WTC11 (cell line): ENCODE data around the gene CBFB. TPM values are rescaled to one million over a fixed set of nuclear protein-coding genes. Genes with fewer than 3 reads are reported as not detected.

Source experiments
- ATAC-seq: fragments of 200-7000 bp; cut with Tn5 transposase; 2 replicates; pipeline ENCODE4 v1.10.0; 2021; ENCODE audit warnings: mild to moderate bottlenecking, moderate library complexity
- CTCF ChIA-PET: fragments of 300-600 bp; sonication (Branson Sonifier 250); formaldehyde crosslinking; loops from one replicate; lab custom pipeline; 2021; ENCODE audit warnings: antibody characterized with exemption; lab: Charles Lee
- POLR2A ChIA-PET: fragments of 350-600 bp; sonication (Branson Sonifier 250); formaldehyde crosslinking; loops from one replicate; lab custom pipeline; 2021; ENCODE audit warnings: antibody characterized with exemption; lab: Charles Lee
- DNase-seq: peaks from one replicate; pipeline ENCODE4 v3.0.0; 2021; ENCODE audit warnings: low spot score
- H3K27ac Mint-ChIP-seq: 2 replicates; pipeline ENCODE4 v1.8.0; 2021; ENCODE audit warnings: mixed read lengths
- H3K27me3 Mint-ChIP-seq: 2 replicates; pipeline ENCODE4 v1.8.0; 2021; ENCODE audit warnings: low read depth, mild to moderate bottlenecking, moderate library complexity, mixed read lengths
- H3K36me3 Mint-ChIP-seq: 2 replicates; pipeline ENCODE4 v1.8.0; 2021; ENCODE audit warnings: mixed read lengths
- H3K4me1 Mint-ChIP-seq: 2 replicates; pipeline ENCODE4 v1.8.0; 2022; ENCODE audit warnings: mixed read lengths
- H3K4me3 Mint-ChIP-seq: 2 replicates; pipeline ENCODE4 v1.8.0; 2021; ENCODE audit warnings: mild to moderate bottlenecking, moderate library complexity, mixed read lengths
- H3K9me3 Mint-ChIP-seq: 2 replicates; pipeline ENCODE4 v1.8.0; 2021; ENCODE audit warnings: mixed read lengths
- GABPB1 ChIP-seq: sonication (generic); formaldehyde crosslinking; IDR thresholded peaks from 2 replicates; pipeline ENCODE4 v1.8.1; 2023; ENCODE audit warnings: mild to moderate bottlenecking, missing genetic modification reagents
- MXD4 ChIP-seq: fragments of 250-450 bp; sonication (Bioruptor Pico); IDR thresholded peaks from 2 replicates; pipeline ENCODE4 v1.8.0; 2021; ENCODE audit warnings: mild to moderate bottlenecking, moderate library complexity, borderline replicate concordance
- NFE2L1 ChIP-seq: sonication (generic); formaldehyde crosslinking; IDR thresholded peaks from 2 replicates; pipeline ENCODE4 v1.8.1; 2023; ENCODE audit warnings: missing genetic modification reagents
- NR2C2 ChIP-seq: sonication (generic); formaldehyde crosslinking; IDR thresholded peaks from 2 replicates; pipeline ENCODE4 v1.8.0; 2022; ENCODE audit warnings: mild to moderate bottlenecking, missing genetic modification reagents
- TEAD1 ChIP-seq: sonication (generic); formaldehyde crosslinking; IDR thresholded peaks from 2 replicates; pipeline ENCODE4 v1.8.0; 2022; ENCODE audit warnings: mild to moderate bottlenecking, missing genetic modification reagents
- ZNF671 ChIP-seq: fragments of 250-450 bp; sonication (Bioruptor Pico); IDR thresholded peaks from 2 replicates; pipeline ENCODE4 v1.8.0; 2021; ENCODE audit warnings: mild to moderate bottlenecking
- total RNA-seq: library from RNA; stranded (reverse); gene quantifications from 3 replicates; pipeline ENCODE4 v1.2.3, GENCODE V29; 2021
- TF ChIP-seq, protein P1 (sequence below): fragments of 250-450 bp; sonication (Bioruptor Pico); IDR thresholded peaks from 2 replicates; pipeline ENCODE4 v1.8.0; 2021; ENCODE audit warnings: mild to moderate bottlenecking
- TF ChIP-seq, protein P2 (sequence below): fragments of 250-450 bp; sonication (Bioruptor Pico); IDR thresholded peaks from 2 replicates; pipeline ENCODE4 v1.9.0; 2021; ENCODE audit warnings: mild to moderate bottlenecking, borderline replicate concordance
- TF ChIP-seq, protein P3 (sequence below): sonication (generic); formaldehyde crosslinking; IDR thresholded peaks from 2 replicates; pipeline ENCODE4 v1.8.0; 2023; ENCODE audit warnings: mild to moderate bottlenecking, missing genetic modification reagents
- TF ChIP-seq, protein P4 (sequence below): sonication (generic); formaldehyde crosslinking; IDR thresholded peaks from 2 replicates; pipeline ENCODE4 v1.8.0; 2022; ENCODE audit warnings: mild to moderate bottlenecking, missing genetic modification reagents
- TF ChIP-seq, protein P5 (sequence below): fragments of 250-450 bp; sonication (Bioruptor Pico); IDR thresholded peaks from 2 replicates; pipeline ENCODE4 v1.9.0; 2021; ENCODE audit warnings: moderate library complexity, mild to moderate bottlenecking, inconsistent platforms, borderline replicate concordance
- TF ChIP-seq, protein P6 (sequence below): sonication (generic); formaldehyde crosslinking; IDR thresholded peaks from 2 replicates; pipeline ENCODE4 v1.8.1; 2023; ENCODE audit warnings: mild to moderate bottlenecking, missing genetic modification reagents, moderate library complexity
- TF ChIP-seq, protein P7 (sequence below): sonication (generic); formaldehyde crosslinking; IDR thresholded peaks from 2 replicates; pipeline ENCODE4 v1.8.1; 2022; ENCODE audit warnings: missing genetic modification reagents, borderline replicate concordance
- TF ChIP-seq, protein P8 (sequence below): fragments of 200-600 bp; IDR thresholded peaks from 2 replicates; pipeline ENCODE4 v1.8.0; 2022; ENCODE audit warnings: antibody characterized with exemption
- TF ChIP-seq, protein P9 (sequence below): sonication (generic); formaldehyde crosslinking; IDR thresholded peaks from 2 replicates; pipeline ENCODE4 v1.8.0; 2022; ENCODE audit warnings: mild to moderate bottlenecking, missing genetic modification reagents

The CBFB gene
- total RNA-seq, 1 experiment from 2014 or later: 36.9 TPM

DNA sequence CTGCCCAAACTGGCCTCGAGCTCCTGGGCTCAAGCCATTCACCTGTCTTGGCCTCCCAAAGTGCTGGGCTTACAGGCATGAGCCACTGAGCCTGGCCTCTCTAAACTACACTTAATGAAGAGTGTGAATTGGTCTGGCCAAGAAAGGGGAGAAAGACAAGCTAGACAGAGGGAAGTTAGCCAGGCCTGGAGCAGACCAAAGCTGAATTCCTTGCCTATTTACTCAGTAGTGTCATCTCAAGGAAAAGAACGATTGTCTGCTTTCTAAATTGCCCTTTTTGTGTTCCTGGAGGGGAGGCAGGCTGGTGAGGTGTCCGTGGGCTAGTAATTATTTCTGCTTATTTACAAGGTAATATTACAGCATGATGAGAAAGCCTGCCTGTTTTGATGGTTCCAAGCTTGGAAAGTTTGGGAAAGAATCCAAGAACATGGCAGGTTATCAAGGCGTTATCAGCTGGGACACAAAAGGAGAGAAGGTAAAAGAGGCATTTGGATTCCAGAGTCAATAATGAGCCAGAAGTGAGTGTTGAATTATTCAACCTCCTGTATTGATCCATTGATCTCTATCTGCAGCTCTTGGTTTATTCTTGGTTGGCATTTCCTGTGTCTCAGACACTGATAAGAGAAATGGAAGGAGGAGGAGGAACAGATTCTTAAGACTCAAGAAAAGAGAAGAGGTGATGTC lies 6.3 kb upstream of the CBFB start (continued):
- TF ChIP-seq GABPB1 (CRISPR knock-in tag) (no peak), NR2C2 (CRISPR knock-in tag) (no peak), ZNF671 (no peak)
- TF ChIP-seq, protein P1, sequence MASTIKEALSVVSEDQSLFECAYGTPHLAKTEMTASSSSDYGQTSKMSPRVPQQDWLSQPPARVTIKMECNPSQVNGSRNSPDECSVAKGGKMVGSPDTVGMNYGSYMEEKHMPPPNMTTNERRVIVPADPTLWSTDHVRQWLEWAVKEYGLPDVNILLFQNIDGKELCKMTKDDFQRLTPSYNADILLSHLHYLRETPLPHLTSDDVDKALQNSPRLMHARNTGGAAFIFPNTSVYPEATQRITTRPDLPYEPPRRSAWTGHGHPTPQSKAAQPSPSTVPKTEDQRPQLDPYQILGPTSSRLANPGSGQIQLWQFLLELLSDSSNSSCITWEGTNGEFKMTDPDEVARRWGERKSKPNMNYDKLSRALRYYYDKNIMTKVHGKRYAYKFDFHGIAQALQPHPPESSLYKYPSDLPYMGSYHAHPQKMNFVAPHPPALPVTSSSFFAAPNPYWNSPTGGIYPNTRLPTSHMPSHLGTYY: no peak
- TF ChIP-seq, protein P2, sequence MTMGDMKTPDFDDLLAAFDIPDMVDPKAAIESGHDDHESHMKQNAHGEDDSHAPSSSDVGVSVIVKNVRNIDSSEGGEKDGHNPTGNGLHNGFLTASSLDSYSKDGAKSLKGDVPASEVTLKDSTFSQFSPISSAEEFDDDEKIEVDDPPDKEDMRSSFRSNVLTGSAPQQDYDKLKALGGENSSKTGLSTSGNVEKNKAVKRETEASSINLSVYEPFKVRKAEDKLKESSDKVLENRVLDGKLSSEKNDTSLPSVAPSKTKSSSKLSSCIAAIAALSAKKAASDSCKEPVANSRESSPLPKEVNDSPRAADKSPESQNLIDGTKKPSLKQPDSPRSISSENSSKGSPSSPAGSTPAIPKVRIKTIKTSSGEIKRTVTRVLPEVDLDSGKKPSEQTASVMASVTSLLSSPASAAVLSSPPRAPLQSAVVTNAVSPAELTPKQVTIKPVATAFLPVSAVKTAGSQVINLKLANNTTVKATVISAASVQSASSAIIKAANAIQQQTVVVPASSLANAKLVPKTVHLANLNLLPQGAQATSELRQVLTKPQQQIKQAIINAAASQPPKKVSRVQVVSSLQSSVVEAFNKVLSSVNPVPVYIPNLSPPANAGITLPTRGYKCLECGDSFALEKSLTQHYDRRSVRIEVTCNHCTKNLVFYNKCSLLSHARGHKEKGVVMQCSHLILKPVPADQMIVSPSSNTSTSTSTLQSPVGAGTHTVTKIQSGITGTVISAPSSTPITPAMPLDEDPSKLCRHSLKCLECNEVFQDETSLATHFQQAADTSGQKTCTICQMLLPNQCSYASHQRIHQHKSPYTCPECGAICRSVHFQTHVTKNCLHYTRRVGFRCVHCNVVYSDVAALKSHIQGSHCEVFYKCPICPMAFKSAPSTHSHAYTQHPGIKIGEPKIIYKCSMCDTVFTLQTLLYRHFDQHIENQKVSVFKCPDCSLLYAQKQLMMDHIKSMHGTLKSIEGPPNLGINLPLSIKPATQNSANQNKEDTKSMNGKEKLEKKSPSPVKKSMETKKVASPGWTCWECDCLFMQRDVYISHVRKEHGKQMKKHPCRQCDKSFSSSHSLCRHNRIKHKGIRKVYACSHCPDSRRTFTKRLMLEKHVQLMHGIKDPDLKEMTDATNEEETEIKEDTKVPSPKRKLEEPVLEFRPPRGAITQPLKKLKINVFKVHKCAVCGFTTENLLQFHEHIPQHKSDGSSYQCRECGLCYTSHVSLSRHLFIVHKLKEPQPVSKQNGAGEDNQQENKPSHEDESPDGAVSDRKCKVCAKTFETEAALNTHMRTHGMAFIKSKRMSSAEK (CRISPR knock-in tag): no peak
- TF ChIP-seq, protein P3, sequence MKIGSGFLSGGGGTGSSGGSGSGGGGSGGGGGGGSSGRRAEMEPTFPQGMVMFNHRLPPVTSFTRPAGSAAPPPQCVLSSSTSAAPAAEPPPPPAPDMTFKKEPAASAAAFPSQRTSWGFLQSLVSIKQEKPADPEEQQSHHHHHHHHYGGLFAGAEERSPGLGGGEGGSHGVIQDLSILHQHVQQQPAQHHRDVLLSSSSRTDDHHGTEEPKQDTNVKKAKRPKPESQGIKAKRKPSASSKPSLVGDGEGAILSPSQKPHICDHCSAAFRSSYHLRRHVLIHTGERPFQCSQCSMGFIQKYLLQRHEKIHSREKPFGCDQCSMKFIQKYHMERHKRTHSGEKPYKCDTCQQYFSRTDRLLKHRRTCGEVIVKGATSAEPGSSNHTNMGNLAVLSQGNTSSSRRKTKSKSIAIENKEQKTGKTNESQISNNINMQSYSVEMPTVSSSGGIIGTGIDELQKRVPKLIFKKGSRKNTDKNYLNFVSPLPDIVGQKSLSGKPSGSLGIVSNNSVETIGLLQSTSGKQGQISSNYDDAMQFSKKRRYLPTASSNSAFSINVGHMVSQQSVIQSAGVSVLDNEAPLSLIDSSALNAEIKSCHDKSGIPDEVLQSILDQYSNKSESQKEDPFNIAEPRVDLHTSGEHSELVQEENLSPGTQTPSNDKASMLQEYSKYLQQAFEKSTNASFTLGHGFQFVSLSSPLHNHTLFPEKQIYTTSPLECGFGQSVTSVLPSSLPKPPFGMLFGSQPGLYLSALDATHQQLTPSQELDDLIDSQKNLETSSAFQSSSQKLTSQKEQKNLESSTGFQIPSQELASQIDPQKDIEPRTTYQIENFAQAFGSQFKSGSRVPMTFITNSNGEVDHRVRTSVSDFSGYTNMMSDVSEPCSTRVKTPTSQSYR (CRISPR knock-in tag): no peak
- TF ChIP-seq, protein P4, sequence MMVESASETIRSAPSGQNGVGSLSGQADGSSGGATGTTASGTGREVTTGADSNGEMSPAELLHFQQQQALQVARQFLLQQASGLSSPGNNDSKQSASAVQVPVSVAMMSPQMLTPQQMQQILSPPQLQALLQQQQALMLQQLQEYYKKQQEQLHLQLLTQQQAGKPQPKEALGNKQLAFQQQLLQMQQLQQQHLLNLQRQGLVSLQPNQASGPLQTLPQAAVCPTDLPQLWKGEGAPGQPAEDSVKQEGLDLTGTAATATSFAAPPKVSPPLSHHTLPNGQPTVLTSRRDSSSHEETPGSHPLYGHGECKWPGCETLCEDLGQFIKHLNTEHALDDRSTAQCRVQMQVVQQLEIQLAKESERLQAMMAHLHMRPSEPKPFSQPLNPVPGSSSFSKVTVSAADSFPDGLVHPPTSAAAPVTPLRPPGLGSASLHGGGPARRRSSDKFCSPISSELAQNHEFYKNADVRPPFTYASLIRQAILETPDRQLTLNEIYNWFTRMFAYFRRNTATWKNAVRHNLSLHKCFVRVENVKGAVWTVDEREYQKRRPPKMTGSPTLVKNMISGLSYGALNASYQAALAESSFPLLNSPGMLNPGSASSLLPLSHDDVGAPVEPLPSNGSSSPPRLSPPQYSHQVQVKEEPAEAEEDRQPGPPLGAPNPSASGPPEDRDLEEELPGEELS (CRISPR knock-in tag): no peak

DNA sequence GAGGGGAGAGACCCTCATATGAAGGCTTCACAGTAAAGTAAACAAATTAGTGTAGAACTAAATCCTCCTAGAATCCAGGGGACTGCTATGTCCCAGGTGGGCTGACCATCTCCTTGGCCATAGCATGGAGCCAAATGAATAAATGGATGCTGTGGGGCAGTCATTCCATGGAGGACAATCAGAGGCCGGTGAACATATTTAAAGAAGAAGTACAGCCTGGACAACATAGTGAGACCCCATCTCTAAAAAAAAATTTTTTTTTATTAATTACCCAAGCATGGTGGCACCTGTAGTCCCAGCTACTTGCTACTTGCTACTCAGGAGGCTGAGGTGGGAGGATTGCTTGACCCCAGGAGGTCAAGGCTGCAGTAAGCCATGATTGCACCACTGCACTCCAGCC lies 5.3 kb upstream of the CBFB start:
- ATAC-seq: no peak
- POLR2A ChIA-PET: no interaction called here
- DNase-seq: no peak
- Mint-ChIP-seq H3K9me3 (no peaks in the 10 kb centered on the region), H3K27ac (no peak overlapping the region), H3K36me3 (no peaks in the 10 kb centered on the region), H3K4me3 (no peak overlapping the region), H3K27me3 (peaks cover 14% of the 10 kb centered on the region), H3K4me1 (peaks cover 7% of the 10 kb centered on the region; the same call in 1 of the 2 replicates)
- CTCF ChIA-PET: interaction anchor here (0.7 to 5.9 kb wide), 6 partner anchors 11 to 373 kb away, joined by 3 to 26 read pairs (median 4); no protein-coding TSS in a partner anchor
- TF ChIP-seq, protein P5, sequence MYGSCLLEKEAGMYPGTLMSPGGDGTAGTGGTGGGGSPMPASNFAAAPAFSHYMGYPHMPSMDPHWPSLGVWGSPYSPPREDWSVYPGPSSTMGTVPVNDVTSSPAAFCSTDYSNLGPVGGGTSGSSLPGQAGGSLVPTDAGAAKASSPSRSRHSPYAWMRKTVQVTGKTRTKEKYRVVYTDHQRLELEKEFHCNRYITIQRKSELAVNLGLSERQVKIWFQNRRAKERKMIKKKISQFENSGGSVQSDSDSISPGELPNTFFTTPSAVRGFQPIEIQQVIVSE (CRISPR knock-in tag): no peak
- TF ChIP-seq NFE2L1 (CRISPR knock-in tag) (no peak), MXD4 (no peak), TEAD1 (CRISPR knock-in tag) (no peak)
- TF ChIP-seq, protein P6, sequence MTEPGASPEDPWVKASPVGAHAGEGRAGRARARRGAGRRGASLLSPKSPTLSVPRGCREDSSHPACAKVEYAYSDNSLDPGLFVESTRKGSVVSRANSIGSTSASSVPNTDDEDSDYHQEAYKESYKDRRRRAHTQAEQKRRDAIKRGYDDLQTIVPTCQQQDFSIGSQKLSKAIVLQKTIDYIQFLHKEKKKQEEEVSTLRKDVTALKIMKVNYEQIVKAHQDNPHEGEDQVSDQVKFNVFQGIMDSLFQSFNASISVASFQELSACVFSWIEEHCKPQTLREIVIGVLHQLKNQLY (CRISPR knock-in tag): no peak
- TF ChIP-seq, protein P7, sequence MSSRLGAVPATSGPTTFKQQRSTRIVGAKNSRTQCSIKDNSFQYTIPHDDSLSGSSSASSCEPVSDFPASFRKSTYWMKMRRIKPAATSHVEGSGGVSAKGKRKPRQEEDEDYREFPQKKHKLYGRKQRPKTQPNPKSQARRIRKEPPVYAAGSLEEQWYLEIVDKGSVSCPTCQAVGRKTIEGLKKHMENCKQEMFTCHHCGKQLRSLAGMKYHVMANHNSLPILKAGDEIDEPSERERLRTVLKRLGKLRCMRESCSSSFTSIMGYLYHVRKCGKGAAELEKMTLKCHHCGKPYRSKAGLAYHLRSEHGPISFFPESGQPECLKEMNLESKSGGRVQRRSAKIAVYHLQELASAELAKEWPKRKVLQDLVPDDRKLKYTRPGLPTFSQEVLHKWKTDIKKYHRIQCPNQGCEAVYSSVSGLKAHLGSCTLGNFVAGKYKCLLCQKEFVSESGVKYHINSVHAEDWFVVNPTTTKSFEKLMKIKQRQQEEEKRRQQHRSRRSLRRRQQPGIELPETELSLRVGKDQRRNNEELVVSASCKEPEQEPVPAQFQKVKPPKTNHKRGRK (CRISPR knock-in tag): no peak
- TF ChIP-seq, protein P8, sequence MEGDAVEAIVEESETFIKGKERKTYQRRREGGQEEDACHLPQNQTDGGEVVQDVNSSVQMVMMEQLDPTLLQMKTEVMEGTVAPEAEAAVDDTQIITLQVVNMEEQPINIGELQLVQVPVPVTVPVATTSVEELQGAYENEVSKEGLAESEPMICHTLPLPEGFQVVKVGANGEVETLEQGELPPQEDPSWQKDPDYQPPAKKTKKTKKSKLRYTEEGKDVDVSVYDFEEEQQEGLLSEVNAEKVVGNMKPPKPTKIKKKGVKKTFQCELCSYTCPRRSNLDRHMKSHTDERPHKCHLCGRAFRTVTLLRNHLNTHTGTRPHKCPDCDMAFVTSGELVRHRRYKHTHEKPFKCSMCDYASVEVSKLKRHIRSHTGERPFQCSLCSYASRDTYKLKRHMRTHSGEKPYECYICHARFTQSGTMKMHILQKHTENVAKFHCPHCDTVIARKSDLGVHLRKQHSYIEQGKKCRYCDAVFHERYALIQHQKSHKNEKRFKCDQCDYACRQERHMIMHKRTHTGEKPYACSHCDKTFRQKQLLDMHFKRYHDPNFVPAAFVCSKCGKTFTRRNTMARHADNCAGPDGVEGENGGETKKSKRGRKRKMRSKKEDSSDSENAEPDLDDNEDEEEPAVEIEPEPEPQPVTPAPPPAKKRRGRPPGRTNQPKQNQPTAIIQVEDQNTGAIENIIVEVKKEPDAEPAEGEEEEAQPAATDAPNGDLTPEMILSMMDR: no peak
- TF ChIP-seq, protein P9, sequence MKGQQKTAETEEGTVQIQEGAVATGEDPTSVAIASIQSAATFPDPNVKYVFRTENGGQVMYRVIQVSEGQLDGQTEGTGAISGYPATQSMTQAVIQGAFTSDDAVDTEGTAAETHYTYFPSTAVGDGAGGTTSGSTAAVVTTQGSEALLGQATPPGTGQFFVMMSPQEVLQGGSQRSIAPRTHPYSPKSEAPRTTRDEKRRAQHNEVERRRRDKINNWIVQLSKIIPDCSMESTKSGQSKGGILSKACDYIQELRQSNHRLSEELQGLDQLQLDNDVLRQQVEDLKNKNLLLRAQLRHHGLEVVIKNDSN (CRISPR knock-in tag): no peak
